MCF 10A (cell line): Measurements from ENCODE around the gene RPP14. TPM values are rescaled to one million over a fixed set of nuclear protein-coding genes. Genes with fewer than 3 reads are reported as not detected.

Source experiments
- Bru-seq: library from RNA; stranded (reverse); fragments of 400-500 nt; gene quantifications from one replicate; lab custom pipeline; 2021; lab: Mats Ljungman, UMichigan
- BruChase-seq, 2 experiments: library from RNA; stranded (reverse); fragments of 400-500 nt; gene quantifications; one replicate each; lab custom pipeline; 2021; lab: Mats Ljungman, UMichigan
- BruUV-seq: library from RNA; stranded (reverse); fragments of 400-500 nt; replicated peaks from 2 replicates; lab custom pipeline; 2021; lab: Mats Ljungman, UMichigan
- CTCF ChIA-PET: fragments of 300-600 bp; sonication (Branson Sonifier 250); formaldehyde crosslinking; extraction: SDS; loops from one replicate; lab custom pipeline; 2021; ENCODE audit warnings: antibody characterized with exemption, inconsistent platforms; lab: Yijun Ruan, JAX
- POLR2A ChIA-PET: fragments of 300-600, 350-650 bp; sonication (Branson Sonifier 250); formaldehyde crosslinking; extraction: SDS; loops from one replicate; lab custom pipeline; 2020; ENCODE audit warnings: antibody characterized with exemption, inconsistent platforms; lab: Yijun Ruan, JAX
- DNase-seq: peaks from one replicate; pipeline ENCODE4 v3.0.0-alpha.2; 2018; ENCODE audit not compliant: unreplicated experiment
- H3K27ac Mint-ChIP-seq: one replicate; pipeline ENCODE4 v1.8.0; 2022; ENCODE audit warnings: mild to moderate bottlenecking, low read depth, mixed read lengths; ENCODE audit not compliant: unreplicated experiment
- H3K27me3 Mint-ChIP-seq: one replicate; pipeline ENCODE4 v1.8.0; 2022; ENCODE audit warnings: mixed read lengths; ENCODE audit not compliant: insufficient read depth, unreplicated experiment
- H3K36me3 Mint-ChIP-seq: one replicate; pipeline ENCODE4 v1.8.0; 2022; ENCODE audit warnings: mild to moderate bottlenecking, moderate library complexity, mixed read lengths; ENCODE audit not compliant: insufficient read depth, unreplicated experiment
- H3K4me1 Mint-ChIP-seq: one replicate; pipeline ENCODE4 v1.8.0; 2022; ENCODE audit warnings: mixed read lengths; ENCODE audit not compliant: insufficient read depth, unreplicated experiment
- H3K4me3 Mint-ChIP-seq: one replicate; pipeline ENCODE4 v1.8.0; 2022; ENCODE audit warnings: mild to moderate bottlenecking, moderate library complexity, mixed read lengths; ENCODE audit not compliant: unreplicated experiment
- H3K9me3 Mint-ChIP-seq: one replicate; pipeline ENCODE4 v1.8.0; 2022; ENCODE audit warnings: mixed read lengths; ENCODE audit not compliant: unreplicated experiment
- CTCF ChIP-seq: fragments of 200-600 bp; IDR thresholded peaks from one replicate; pipeline ENCODE4 v1.8.0; 2022; ENCODE audit warnings: antibody characterized with exemption, mild to moderate bottlenecking; ENCODE audit not compliant: unreplicated experiment
- intact Hi-C: fragments of 100-400 bp; cut with micrococcal nuclease; formaldehyde crosslinking; loops from 2 replicates; pipeline ENCODE4 v1.14.1; 2022
- long read RNA-seq: library from polyadenylated mRNA; stranded (forward); transcript quantifications from one replicate; pipeline ENCODE4 v2.0.0, GENCODE V29; 2022
- total RNA-seq: library from RNA; stranded (reverse); gene quantifications from 2 replicates; pipeline ENCODE4 v1.2.3, GENCODE V29; 2022

Gene RPP14
- total RNA-seq (19.0 and 20.0 TPM in 2 replicates), Bru-seq, nascent RNA (percentile 84 among the genes with signal in this experiment), BruChase-seq, experiment 1, labeled RNA remaining after a 6-hour chase (percentile 96 among the genes with signal in this experiment), BruChase-seq, experiment 2, labeled RNA remaining after a 2-hour chase (percentile 97 among the genes with signal in this experiment)
- long read RNA-seq, full-length matches to known transcripts, result 40 of 46 reads
- long read RNA-seq, partial matches to known transcripts, result 1 of 46 reads
- long read RNA-seq, other reads (novel, unspliced or antisense), result 5 of 46 reads

DNA sequence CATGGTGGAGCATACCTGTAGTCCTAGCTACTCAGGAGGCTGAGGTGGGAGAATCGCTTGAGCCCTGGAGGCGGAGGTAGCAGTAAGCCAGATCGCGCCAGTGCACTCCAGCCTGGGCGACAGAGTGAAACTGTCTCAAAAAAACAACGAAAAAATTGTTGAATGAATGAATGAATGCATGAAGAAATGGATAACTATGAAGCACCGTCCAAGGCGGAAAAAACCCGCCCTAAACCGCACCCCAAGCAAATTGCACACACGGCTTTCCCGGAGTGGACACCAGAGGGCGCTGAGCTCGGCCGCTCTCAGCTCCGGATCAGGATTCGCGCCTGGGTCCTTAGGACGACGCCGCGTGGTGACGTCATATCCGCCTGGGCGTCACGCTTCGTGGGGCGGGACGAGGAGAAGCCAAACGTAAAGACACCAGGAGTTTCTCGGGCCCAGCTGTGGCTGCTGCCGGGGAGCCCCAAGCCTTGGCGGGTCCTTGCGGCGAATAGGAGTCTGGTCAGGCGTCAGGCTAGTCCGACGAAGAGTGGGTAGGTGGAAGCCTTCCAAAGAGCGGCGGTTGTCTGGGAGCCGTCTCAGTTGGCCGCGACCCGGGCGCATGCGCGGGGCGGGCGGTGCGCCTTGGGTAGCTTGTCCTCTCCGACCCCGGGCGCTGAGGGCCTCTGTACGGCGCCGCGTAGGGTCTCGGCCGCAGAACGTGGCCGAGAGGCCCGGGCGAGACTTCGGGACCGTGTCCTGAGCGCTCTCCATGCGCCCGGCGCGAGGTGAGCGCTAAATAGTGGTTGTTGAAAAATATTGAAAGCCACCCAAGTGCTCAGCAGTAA, at the start of gene RPP14, which contains the start of gene HTD2:
RPP14 (plus strand) TSS at position 364 of the 830 bp plus-strand sequence. CDS start 4,085 bp downstream, outside the sequence.
HTD2 (plus strand) TSS at position 639 of the 830 bp plus-strand sequence. CDS start 11,094 bp downstream, outside the sequence.
- H3K36me3 Mint-ChIP-seq, result peaks cover 40% of the 10 kb centered on the region
- TSS peak; percentile 53 for BruUV-seq
- peak; percentile 66 for TF ChIP-seq CTCF
- POLR2A ChIA-PET, result interaction anchor here (0.6 to 3.4 kb wide), 39 partner anchors 10 to 396 kb away, joined by 3 to 54 read pairs (median 4); partner anchors contain the start of genes ABHD6, ACOX2, KCTD6 and PDHB
- H3K4me3 Mint-ChIP-seq, result peak within 1 kb of the TSS; percentile 96
- CTCF ChIA-PET, result interaction anchor here (0.6 to 4.3 kb wide), 72 partner anchors 9 to 1574 kb away, joined by 3 to 46 read pairs (median 4); partner anchors contain the start of genes FLNB and KCTD6
- peaks cover 8% of the 10 kb centered on the region for H3K27me3 Mint-ChIP-seq
- peak within 1 kb of the TSS; percentile 99 for H3K27ac Mint-ChIP-seq
- no peaks in the 10 kb centered on the region for H3K4me1 Mint-ChIP-seq
- no peaks in the 10 kb centered on the region for H3K9me3 Mint-ChIP-seq
- intact Hi-C loops, result loop anchor here (2.0 to 10.0 kb wide), 2 partner anchors 325 to 351 kb away; no protein-coding TSS in a partner anchor
- peak; percentile 97 for DNase-seq

- Mint-ChIP-seq H3K9me3 (no peaks in the 10 kb centered on the region), H3K27ac (no peak overlapping the region), H3K27me3 (no peaks in the 10 kb centered on the region), H3K36me3 (peaks cover 23% of the 10 kb centered on the region), H3K4me1 (peaks cover 5% of the 10 kb centered on the region), H3K4me3 (no peak overlapping the region)
- DNase-seq, result no peak
- no TSS peak for BruUV-seq
- POLR2A ChIA-PET, result no interaction called here
- no peak for TF ChIP-seq CTCF
- intact Hi-C loops, result no loop called here
- CTCF ChIA-PET, result no interaction called here
Measured at GRCh38 chr3:58256511-58256910, 49.5 kb upstream of the RPP14 start.

- intact Hi-C loops, result no loop called here
- POLR2A ChIA-PET, result interaction anchor here (0.7 to 1.0 kb wide), 2 partner anchors 27 to 233 kb away, joined by 3 to 4 read pairs; no protein-coding TSS in a partner anchor
- H3K27ac Mint-ChIP-seq, result no peak overlapping the region
Measured at GRCh38 chr3:58258392-58259055, 47.5 kb upstream of the RPP14 start.

More at GRCh38 chr3:58258392-58259055, 47.5 kb upstream of the RPP14 start:
- Mint-ChIP-seq H3K4me3 (no peak overlapping the region), H3K27me3 (no peaks in the 10 kb centered on the region), H3K36me3 (peaks cover 18% of the 10 kb centered on the region), H3K9me3 (no peaks in the 10 kb centered on the region), H3K4me1 (peaks cover 5% of the 10 kb centered on the region)
- no TSS peak for BruUV-seq
- TF ChIP-seq CTCF, result no peak
- CTCF ChIA-PET, result interaction anchor here (0.6 to 1.2 kb wide), 2 partner anchors 9 to 20 kb away, joined by 3 read pairs; no protein-coding TSS in a partner anchor
- no peak for DNase-seq
